ENCODE measurements around the gene NHSL2. TPM values are rescaled to one million over a fixed set of nuclear protein-coding genes. Genes with fewer than 3 reads are reported as not detected.

NHSL2 gene
- polyA plus RNA-seq, 2 donors = 0.41 to 0.51 TPM

- Histone ChIP-seq H3K4me3 (ENCODE audit: low read depth in 1 of 2, low read length in 2 of 2) (no peak overlapping the region), H3K27ac (ENCODE audit: low read depth in 2 of 2, low read length in 1 of 2) (peak overlapping the region in 1 of 2 donors; percentile 38), H3K36me3 (ENCODE audit: control insufficient read depth in 2 of 2, insufficient read depth in 2 of 2, low read length in 1 of 2) (no peaks in the 10 kb centered on the region), H3K9me3 (ENCODE audit: control insufficient read depth in 2 of 2, insufficient read depth in 1 of 2, low read depth in 1 of 2, low read length in 1 of 2) (no peaks in the 10 kb centered on the region), H3K4me1 (ENCODE audit: control insufficient read depth in 2 of 2, insufficient read depth in 2 of 2, low read length in 1 of 2) (peaks cover 0 to 4% of the 10 kb centered on the region in 2 donors), H3K27me3 (ENCODE audit: control insufficient read depth in 1 of 2, insufficient read depth in 2 of 2, low read length in 2 of 2) (no peaks in the 10 kb centered on the region)
- 53 to 62% methylated on average over 7 of the region's 7 CpGs for WGBS, 2 donors
These were observed 119.1 kb downstream of the NHSL2 start for GRCh38 chrX:72029483-72030411.

- no peaks in the 10 kb centered on the region for H3K9me3 ChIP-seq (ENCODE audit: control insufficient read depth in 2 of 2, insufficient read depth in 1 of 2, low read depth in 1 of 2, low read length in 1 of 2)
- peaks cover 0 to 4% of the 10 kb centered on the region in 2 donors for H3K4me1 ChIP-seq (ENCODE audit: control insufficient read depth in 2 of 2, insufficient read depth in 2 of 2, low read length in 1 of 2)
- H3K27me3 ChIP-seq (ENCODE audit: control insufficient read depth in 1 of 2, insufficient read depth in 2 of 2, low read length in 2 of 2) = no peaks in the 10 kb centered on the region
- no peak overlapping the region for H3K4me3 ChIP-seq (ENCODE audit: low read depth in 1 of 2, low read length in 2 of 2)
- 58 to 61% methylated on average over 3 of the region's 3 CpGs for WGBS, 2 donors
- no peaks in the 10 kb centered on the region for H3K36me3 ChIP-seq (ENCODE audit: control insufficient read depth in 2 of 2, insufficient read depth in 2 of 2, low read length in 1 of 2)
- no peak overlapping the region for H3K27ac ChIP-seq (ENCODE audit: low read depth in 2 of 2, low read length in 1 of 2)
These were observed 119.8 kb downstream of the NHSL2 start for GRCh38 chrX:72030431-72030830.

- 44 to 64% methylated on average over 1 of the region's 1 CpG for WGBS, 2 donors
These were observed 120.5 kb downstream of the NHSL2 start for GRCh38 chrX:72031118-72031517.

GRCh38 chrX:72031634-72032033 lies 121.0 kb downstream of the NHSL2 start:
- no peaks in the 10 kb centered on the region for H3K9me3 ChIP-seq (ENCODE audit: control insufficient read depth in 2 of 2, insufficient read depth in 1 of 2, low read depth in 1 of 2, low read length in 1 of 2)
- no peak overlapping the region for H3K4me3 ChIP-seq (ENCODE audit: low read depth in 1 of 2, low read length in 2 of 2)
- H3K4me1 ChIP-seq (ENCODE audit: control insufficient read depth in 2 of 2, insufficient read depth in 2 of 2, low read length in 1 of 2) = peaks cover 0 to 4% of the 10 kb centered on the region in 2 donors
- no peaks in the 10 kb centered on the region for H3K36me3 ChIP-seq (ENCODE audit: control insufficient read depth in 2 of 2, insufficient read depth in 2 of 2, low read length in 1 of 2)
- no peaks in the 10 kb centered on the region for H3K27me3 ChIP-seq (ENCODE audit: control insufficient read depth in 1 of 2, insufficient read depth in 2 of 2, low read length in 2 of 2)
- H3K27ac ChIP-seq (ENCODE audit: low read depth in 2 of 2, low read length in 1 of 2) = no peak overlapping the region
- 69 to 72% methylated on average over 5 of the region's 5 CpGs for WGBS, 2 donors

More at GRCh38 chrX:72031118-72031517, 120.5 kb downstream of the NHSL2 start:
- Histone ChIP-seq H3K4me1 (ENCODE audit: control insufficient read depth in 2 of 2, insufficient read depth in 2 of 2, low read length in 1 of 2) (peaks cover 0 to 4% of the 10 kb centered on the region in 2 donors), H3K27me3 (ENCODE audit: control insufficient read depth in 1 of 2, insufficient read depth in 2 of 2, low read length in 2 of 2) (no peaks in the 10 kb centered on the region), H3K9me3 (ENCODE audit: control insufficient read depth in 2 of 2, insufficient read depth in 1 of 2, low read depth in 1 of 2, low read length in 1 of 2) (no peaks in the 10 kb centered on the region), H3K36me3 (ENCODE audit: control insufficient read depth in 2 of 2, insufficient read depth in 2 of 2, low read length in 1 of 2) (no peaks in the 10 kb centered on the region), H3K4me3 (ENCODE audit: low read depth in 1 of 2, low read length in 2 of 2) (no peak overlapping the region), H3K27ac (ENCODE audit: low read depth in 2 of 2, low read length in 1 of 2) (no peak overlapping the region)

- Histone ChIP-seq H3K4me3 (ENCODE audit: low read depth in 1 of 2, low read length in 2 of 2) (no peak overlapping the region), H3K27me3 (ENCODE audit: control insufficient read depth in 1 of 2, insufficient read depth in 2 of 2, low read length in 2 of 2) (no peaks in the 10 kb centered on the region), H3K4me1 (ENCODE audit: control insufficient read depth in 2 of 2, insufficient read depth in 2 of 2, low read length in 1 of 2) (no peaks in the 10 kb centered on the region), H3K9me3 (ENCODE audit: control insufficient read depth in 2 of 2, insufficient read depth in 1 of 2, low read depth in 1 of 2, low read length in 1 of 2) (no peaks in the 10 kb centered on the region), H3K27ac (ENCODE audit: low read depth in 2 of 2, low read length in 1 of 2) (no peak overlapping the region), H3K36me3 (ENCODE audit: control insufficient read depth in 2 of 2, insufficient read depth in 2 of 2, low read length in 1 of 2) (no peaks in the 10 kb centered on the region)
- 62 to 79% methylated on average over 2 of the region's 2 CpGs for WGBS, 2 donors
These were observed 127.0 kb downstream of the NHSL2 start for GRCh38 chrX:72037601-72038000.

GRCh38 chrX:72038016-72038415 lies 127.4 kb downstream of the NHSL2 start:
- Histone ChIP-seq H3K9me3 (ENCODE audit: control insufficient read depth in 2 of 2, insufficient read depth in 1 of 2, low read depth in 1 of 2, low read length in 1 of 2) (no peaks in the 10 kb centered on the region), H3K27ac (ENCODE audit: low read depth in 2 of 2, low read length in 1 of 2) (no peak overlapping the region), H3K4me3 (ENCODE audit: low read depth in 1 of 2, low read length in 2 of 2) (no peak overlapping the region), H3K27me3 (ENCODE audit: control insufficient read depth in 1 of 2, insufficient read depth in 2 of 2, low read length in 2 of 2) (no peaks in the 10 kb centered on the region), H3K36me3 (ENCODE audit: control insufficient read depth in 2 of 2, insufficient read depth in 2 of 2, low read length in 1 of 2) (no peaks in the 10 kb centered on the region), H3K4me1 (ENCODE audit: control insufficient read depth in 2 of 2, insufficient read depth in 2 of 2, low read length in 1 of 2) (no peaks in the 10 kb centered on the region)
- WGBS, 2 donors = 86% methylated on average over 4 of the region's 4 CpGs

- H3K27me3 ChIP-seq (ENCODE audit: control insufficient read depth in 1 of 2, insufficient read depth in 2 of 2, low read length in 2 of 2) = no peaks in the 10 kb centered on the region
- 74 to 83% methylated on average over 2 of the region's 2 CpGs for WGBS, 2 donors
- H3K4me3 ChIP-seq (ENCODE audit: low read depth in 1 of 2, low read length in 2 of 2) = no peak overlapping the region
- H3K36me3 ChIP-seq (ENCODE audit: control insufficient read depth in 2 of 2, insufficient read depth in 2 of 2, low read length in 1 of 2) = no peaks in the 10 kb centered on the region
- no peaks in the 10 kb centered on the region for H3K4me1 ChIP-seq (ENCODE audit: control insufficient read depth in 2 of 2, insufficient read depth in 2 of 2, low read length in 1 of 2)
- no peaks in the 10 kb centered on the region for H3K9me3 ChIP-seq (ENCODE audit: control insufficient read depth in 2 of 2, insufficient read depth in 1 of 2, low read depth in 1 of 2, low read length in 1 of 2)
- no peak overlapping the region for H3K27ac ChIP-seq (ENCODE audit: low read depth in 2 of 2, low read length in 1 of 2)
These were observed 128.2 kb downstream of the NHSL2 start for GRCh38 chrX:72038868-72039267.

GRCh38 chrX:72040506-72040905 lies 129.9 kb downstream of the NHSL2 start:
- WGBS, 2 donors = 54 to 56% methylated on average over 5 of the region's 5 CpGs
- H3K27ac ChIP-seq (ENCODE audit: low read depth in 2 of 2, low read length in 1 of 2) = peak overlapping the region in 1 of 2 donors; percentile 22
- H3K4me3 ChIP-seq (ENCODE audit: low read depth in 1 of 2, low read length in 2 of 2) = no peak overlapping the region
- no peaks in the 10 kb centered on the region for H3K27me3 ChIP-seq (ENCODE audit: control insufficient read depth in 1 of 2, insufficient read depth in 2 of 2, low read length in 2 of 2)
- no peaks in the 10 kb centered on the region for H3K4me1 ChIP-seq (ENCODE audit: control insufficient read depth in 2 of 2, insufficient read depth in 2 of 2, low read length in 1 of 2)
- H3K36me3 ChIP-seq (ENCODE audit: control insufficient read depth in 2 of 2, insufficient read depth in 2 of 2, low read length in 1 of 2) = no peaks in the 10 kb centered on the region
- H3K9me3 ChIP-seq (ENCODE audit: control insufficient read depth in 2 of 2, insufficient read depth in 1 of 2, low read depth in 1 of 2, low read length in 1 of 2) = no peaks in the 10 kb centered on the region

GRCh38 chrX:72041176-72041575 lies 130.5 kb downstream of the NHSL2 start:
- no peaks in the 10 kb centered on the region for H3K27me3 ChIP-seq (ENCODE audit: control insufficient read depth in 1 of 2, insufficient read depth in 2 of 2, low read length in 2 of 2)
- H3K4me1 ChIP-seq (ENCODE audit: control insufficient read depth in 2 of 2, insufficient read depth in 2 of 2, low read length in 1 of 2) = no peaks in the 10 kb centered on the region
- H3K4me3 ChIP-seq (ENCODE audit: low read depth in 1 of 2, low read length in 2 of 2) = no peak overlapping the region
- H3K9me3 ChIP-seq (ENCODE audit: control insufficient read depth in 2 of 2, insufficient read depth in 1 of 2, low read depth in 1 of 2, low read length in 1 of 2) = no peaks in the 10 kb centered on the region
- peak overlapping the region in 1 of 2 donors; percentile 49 for H3K27ac ChIP-seq (ENCODE audit: low read depth in 2 of 2, low read length in 1 of 2)
- 66 to 78% methylated on average over 6 of the region's 6 CpGs for WGBS, 2 donors
- H3K36me3 ChIP-seq (ENCODE audit: control insufficient read depth in 2 of 2, insufficient read depth in 2 of 2, low read length in 1 of 2) = no peaks in the 10 kb centered on the region

Data from esophagus (tissue), 2 donors.